ENCODE results near the gene SLC5A12.

Gene SLC5A12

DNA sequence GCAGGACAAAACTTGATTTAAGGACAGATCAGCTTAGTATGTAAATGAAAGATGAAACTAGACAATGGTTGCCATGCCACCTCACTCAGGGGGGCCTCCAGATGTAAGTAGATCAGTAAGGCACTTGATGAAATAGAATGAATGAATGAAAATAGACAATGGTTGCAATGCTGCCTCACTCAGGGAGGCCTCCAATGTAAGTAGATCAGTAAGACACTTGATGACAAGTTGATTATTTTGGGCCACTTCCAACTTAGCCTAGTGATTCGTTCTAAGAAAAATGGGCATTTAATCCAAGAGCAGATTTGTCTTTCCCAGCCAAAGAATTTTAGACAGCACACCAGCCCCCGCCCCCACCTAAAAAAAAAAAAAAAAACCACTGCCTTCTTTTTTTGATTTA lies 19.2 kb upstream of the SLC5A12 start:
- DNase-seq (ENCODE audit: insufficient read length, low spot score) (no peak), FAIRE-seq (no peak)
- no peak for TF ChIP-seq POLR2A (IDR thresholded peaks at IDR 0.05; ENCODE audit: low read depth, low read length)

DNA sequence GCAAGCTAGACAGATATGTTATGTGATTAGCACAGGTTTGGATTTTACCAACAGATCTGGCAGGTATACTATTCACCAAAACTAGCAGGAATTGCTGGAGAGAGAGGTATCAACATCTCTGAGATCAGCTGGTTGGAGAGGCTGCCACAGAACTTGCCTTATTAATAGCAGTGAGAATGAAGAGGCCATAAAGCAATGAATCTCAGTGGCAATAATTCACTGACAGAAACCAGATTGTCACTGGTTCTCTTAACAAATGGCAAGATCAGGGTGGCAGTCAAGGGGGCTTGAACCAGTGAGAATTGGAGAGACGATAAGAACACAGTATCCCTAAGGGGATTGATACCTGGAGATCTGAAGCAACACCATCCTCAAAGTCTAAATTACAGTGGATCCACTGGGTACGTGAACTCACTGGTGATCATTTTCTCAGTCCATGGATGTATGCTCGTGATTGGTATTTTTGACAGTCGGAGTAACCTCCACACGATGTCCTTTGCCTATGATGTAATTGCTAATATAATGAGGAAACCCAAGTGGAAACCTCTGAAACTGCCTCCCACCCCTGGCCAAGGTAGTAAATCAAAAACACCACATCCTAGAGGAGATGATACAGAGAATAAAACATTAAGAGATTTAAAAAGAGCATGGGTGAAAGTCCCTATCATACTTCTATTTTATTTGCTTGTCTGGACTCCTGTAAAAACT lies 17.7 kb upstream of the SLC5A12 start:
- DNase-seq (ENCODE audit: insufficient read length, low spot score), result no peak
- no peak for FAIRE-seq
- no peak for TF ChIP-seq POLR2A (IDR thresholded peaks at IDR 0.05; ENCODE audit: low read depth, low read length)

DNA sequence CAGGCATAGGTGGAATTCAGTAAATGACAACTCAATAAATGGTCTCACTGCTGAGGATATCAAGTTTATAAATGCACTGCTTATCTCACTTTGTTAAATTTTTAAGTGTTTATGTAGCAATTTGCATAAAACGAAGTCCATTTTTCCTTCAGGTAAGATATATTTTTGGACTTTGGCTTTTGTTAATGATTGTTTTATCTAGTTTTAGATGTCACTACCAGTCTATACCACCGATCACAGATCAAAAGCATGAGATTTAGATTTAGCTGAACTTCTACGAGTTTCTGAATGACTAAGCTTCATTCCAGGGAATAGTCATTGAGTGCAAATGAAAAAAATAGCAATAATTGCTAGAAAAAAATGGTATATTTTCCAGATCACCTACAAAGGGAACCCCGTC lies 12.8 kb upstream of the SLC5A12 start:
- no peak for TF ChIP-seq POLR2A (IDR thresholded peaks at IDR 0.05; ENCODE audit: low read depth, low read length)
- FAIRE-seq, result no peak
- DNase-seq (ENCODE audit: insufficient read length, low spot score), result no peak

DNA sequence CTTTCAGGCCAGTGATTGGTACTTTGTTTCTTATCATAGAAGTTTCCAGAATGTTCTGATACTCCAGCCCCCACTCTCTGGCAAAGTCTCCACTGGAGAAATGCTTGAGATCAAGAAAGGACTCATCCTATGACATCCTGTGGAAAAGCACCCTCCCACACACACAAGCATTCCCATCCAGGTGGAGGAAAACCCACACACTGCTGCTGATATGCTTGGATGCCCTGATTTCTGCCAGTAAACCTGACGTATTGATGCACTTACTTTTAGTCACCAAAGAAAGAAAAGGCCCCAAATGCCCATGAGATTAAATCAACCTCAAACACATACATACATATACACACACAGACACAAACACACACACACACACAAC lies 9.2 kb upstream of the SLC5A12 start:
- no peak for TF ChIP-seq POLR2A (IDR thresholded peaks at IDR 0.05; ENCODE audit: low read depth, low read length)
- no peak for FAIRE-seq
- no peak for DNase-seq (ENCODE audit: insufficient read length, low spot score)

DNA sequence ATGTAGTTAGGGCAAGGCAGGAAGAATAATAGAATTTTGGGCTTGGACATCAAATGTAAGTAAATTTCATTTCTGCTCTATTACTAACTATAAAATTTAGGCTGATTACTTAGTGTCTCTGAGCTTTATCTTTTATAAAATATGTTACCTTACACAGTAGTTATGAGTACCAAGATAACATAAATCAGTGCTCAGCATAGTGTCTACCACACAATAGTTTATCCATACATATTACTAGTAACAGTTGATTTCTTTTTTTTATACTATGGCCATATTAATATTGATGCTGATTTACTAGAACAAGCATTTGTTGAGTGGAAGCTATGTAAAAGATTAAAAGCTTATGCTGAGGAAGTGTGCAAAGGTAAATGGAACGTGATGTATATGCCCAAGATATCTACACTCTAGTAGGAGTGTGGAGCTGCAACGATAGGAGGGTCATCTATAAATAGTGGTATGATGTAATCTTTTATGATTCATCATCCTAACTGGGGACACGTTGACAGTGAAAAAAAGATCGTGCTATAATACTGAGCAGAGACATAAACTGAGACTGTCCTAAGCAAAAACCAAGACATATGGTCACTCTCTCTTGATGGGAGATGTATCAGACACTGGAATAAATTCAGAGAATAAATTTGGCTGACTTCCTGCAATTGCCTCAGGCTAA lies 8.7 kb upstream of the SLC5A12 start:
- no peak for TF ChIP-seq POLR2A (IDR thresholded peaks at IDR 0.05; ENCODE audit: low read depth, low read length)
- DNase-seq (ENCODE audit: insufficient read length, low spot score), result no peak
- FAIRE-seq, result no peak

DNA sequence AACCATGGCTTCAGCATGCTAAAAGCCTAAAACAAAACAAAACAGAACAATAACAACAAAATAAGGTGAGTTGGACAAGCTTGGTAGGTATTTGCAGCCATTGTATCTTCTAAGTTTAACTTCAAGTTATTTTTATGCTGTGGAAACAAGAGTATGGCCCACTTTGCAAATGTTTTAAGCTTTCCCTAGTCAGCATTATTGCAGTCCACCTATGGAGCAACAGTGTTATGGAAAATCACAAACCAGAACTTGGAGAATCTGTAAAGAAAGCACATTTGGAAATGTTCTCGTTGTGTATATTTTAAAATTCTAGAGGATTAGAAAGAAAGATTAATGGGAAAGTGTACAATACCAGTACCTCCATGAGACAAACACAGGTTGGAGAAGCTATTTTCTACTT lies 7.4 kb upstream of the SLC5A12 start:
- no peak for FAIRE-seq
- no peak for TF ChIP-seq POLR2A (IDR thresholded peaks at IDR 0.05; ENCODE audit: low read depth, low read length)
- no peak for DNase-seq (ENCODE audit: insufficient read length, low spot score)

DNA sequence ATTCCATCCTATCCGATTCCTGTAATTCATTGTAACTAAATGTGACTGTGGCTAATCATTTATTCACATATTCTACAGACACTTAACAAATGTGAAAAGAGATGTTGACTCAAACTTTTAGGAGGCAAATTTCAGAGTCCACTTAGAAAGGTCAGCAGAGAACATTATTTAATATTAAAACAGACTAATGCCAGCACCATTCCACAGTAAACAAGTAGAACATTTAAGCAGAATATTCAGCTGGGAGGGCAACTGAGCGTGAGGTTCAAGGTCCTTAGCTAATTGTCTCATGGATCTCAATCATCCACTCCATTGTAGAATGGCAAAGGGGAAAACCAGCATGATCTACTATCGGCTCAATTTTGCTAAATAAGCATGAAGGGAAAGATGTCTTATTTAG lies 5.1 kb upstream of the SLC5A12 start:
- no peak for FAIRE-seq
- DNase-seq (ENCODE audit: insufficient read length, low spot score), result no peak
- TF ChIP-seq POLR2A (IDR thresholded peaks at IDR 0.05; ENCODE audit: low read depth, low read length), result no peak

DNA sequence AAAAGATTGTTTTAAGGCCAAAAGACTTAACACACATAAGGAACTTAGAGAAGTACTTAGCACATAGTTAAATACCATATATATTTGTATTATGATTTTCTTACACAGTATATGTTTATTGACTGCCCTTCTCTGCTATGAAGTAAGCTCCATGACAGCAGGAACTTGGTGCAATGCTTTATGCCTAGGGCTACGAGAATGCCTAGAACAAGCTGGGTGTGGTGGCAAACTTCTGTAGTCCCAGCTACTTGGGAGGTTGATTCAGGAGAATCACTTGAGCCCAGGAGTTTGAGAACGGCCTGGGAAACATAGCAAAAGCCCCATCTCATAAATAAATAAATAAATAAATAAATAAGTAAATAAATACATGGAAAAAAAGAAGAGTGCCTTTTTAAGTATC lies 1.9 kb downstream of the SLC5A12 start:
- TF ChIP-seq POLR2A (IDR thresholded peaks at IDR 0.05; ENCODE audit: low read depth, low read length), result no peak
- FAIRE-seq (no peak), DNase-seq (ENCODE audit: insufficient read length, low spot score) (no peak)

DNA sequence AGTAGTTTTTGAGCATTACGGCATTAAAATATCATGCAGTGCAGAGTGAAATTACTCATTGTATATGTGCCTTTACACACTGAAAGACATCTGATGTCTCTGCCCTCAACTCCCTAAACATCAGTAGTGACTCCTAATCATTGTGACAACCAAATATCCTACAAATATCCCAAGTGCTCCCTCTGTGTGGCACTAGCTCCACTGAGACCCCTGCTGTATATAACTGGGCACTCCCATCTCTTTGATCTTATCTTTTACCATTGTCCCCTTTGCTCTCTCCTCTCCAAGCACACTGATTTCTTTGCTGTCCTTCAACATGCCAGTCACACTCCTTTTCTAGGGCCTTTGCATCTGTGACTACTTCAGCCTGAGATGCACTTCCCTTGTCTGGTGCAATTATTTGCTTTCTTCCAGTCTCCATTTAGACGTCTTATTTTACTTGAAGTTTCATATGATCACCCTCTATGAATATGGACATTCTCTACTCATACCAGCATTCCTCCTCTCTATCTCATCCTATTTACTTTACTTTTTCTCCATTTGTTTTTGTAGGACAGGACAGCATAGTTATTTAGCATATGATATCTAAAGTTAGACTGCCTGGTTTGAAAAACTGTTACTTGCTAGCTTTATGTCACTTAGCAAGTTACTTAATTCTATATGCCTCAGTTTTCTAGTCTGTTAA lies 2.4 kb downstream of the SLC5A12 start:
- DNase-seq (ENCODE audit: insufficient read length, low spot score), result no peak
- no peak for TF ChIP-seq POLR2A (IDR thresholded peaks at IDR 0.05; ENCODE audit: low read depth, low read length)

DNA sequence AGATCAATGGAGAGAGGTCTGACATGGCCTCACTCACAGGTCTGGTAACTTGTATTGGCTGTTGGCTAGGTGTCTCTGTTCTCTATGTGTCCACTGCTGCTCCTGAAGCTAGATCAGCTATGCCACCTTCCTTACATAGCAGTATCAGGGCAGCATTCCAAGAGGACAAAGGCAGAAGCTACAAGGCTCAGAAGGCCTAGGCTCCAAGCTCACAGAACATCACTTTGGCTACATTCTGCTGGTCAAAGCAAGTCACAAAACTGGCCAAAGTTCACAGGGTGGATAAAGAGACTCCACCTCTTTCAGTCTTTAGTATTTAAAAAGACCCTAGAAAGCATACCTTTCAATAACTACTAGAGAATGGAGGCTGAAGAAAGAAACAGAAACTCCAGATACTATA lies 4.1 kb downstream of the SLC5A12 start:
- no peak for FAIRE-seq
- no peak for TF ChIP-seq POLR2A (IDR thresholded peaks at IDR 0.05; ENCODE audit: low read depth, low read length)
- no peak for DNase-seq (ENCODE audit: insufficient read length, low spot score)

More for the DNA sequence above, 2.4 kb downstream of the SLC5A12 start:
- no peak for FAIRE-seq

DNA sequence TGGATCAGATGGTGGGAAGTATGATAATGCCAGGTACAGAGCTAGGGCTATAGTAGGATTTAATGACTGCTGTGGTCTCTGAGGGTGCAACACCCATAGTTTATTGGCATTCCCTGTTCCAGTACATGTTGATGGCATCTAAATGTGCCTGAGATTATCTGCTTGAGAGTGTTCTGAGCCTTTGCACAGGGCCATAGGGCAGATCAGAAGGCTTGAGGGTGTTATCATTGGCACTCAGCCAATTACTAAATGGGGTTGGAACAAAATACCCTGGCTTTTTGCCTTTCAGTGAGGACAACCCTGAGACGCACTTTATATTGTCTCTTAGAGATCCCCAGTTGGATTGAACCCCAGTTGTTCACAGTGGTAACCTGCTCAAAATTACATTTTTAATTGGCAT lies 6.7 kb downstream of the SLC5A12 start:
- no peak for TF ChIP-seq POLR2A (IDR thresholded peaks at IDR 0.05; ENCODE audit: low read depth, low read length)
- DNase-seq (ENCODE audit: insufficient read length, low spot score) (no peak), FAIRE-seq (no peak)

DNA sequence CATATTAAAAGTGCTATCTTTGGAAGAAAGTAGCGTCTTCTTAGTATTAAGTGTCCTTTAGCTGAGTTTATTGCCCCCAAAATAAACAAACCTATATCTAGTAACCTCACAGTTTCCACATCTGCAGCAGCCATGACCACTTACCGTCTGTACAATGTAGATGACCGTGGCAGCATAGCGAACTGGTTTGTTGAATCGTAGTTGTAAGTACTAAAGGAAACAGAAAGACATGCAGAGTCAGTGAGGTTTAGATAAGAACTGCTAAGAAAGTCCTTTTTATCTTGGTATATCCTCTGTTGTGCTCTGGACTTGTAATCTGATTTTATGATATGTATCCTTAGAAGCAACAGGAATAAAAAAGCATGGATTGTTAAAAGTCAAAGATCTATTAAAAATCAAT lies 9.4 kb downstream of the SLC5A12 start:
- no peak for FAIRE-seq
- DNase-seq (ENCODE audit: insufficient read length, low spot score), result no peak
- no peak for TF ChIP-seq POLR2A (IDR thresholded peaks at IDR 0.05; ENCODE audit: low read depth, low read length)

DNA sequence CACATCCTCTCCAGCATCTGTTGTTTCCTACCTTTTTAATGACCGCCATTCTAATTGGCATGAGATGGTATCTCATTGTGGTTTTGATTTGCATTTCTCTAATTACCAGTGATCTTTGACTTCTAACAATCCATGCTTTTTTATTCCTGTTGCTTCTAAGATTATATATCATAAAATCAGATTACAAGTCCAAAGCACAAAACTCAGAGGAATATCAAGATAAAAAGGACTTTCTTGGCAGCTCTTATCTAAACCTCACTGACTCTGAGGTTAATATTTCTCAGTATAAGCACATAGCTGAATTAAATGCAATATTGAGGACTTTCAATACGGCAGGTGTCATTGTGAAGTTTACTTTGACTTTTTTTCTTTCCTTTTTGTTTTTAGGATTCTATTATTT lies 11.4 kb downstream of the SLC5A12 start:
- DNase-seq (ENCODE audit: insufficient read length, low spot score) (no peak), FAIRE-seq (no peak)
- no peak for TF ChIP-seq POLR2A (IDR thresholded peaks at IDR 0.05; ENCODE audit: low read depth, low read length)

DNA sequence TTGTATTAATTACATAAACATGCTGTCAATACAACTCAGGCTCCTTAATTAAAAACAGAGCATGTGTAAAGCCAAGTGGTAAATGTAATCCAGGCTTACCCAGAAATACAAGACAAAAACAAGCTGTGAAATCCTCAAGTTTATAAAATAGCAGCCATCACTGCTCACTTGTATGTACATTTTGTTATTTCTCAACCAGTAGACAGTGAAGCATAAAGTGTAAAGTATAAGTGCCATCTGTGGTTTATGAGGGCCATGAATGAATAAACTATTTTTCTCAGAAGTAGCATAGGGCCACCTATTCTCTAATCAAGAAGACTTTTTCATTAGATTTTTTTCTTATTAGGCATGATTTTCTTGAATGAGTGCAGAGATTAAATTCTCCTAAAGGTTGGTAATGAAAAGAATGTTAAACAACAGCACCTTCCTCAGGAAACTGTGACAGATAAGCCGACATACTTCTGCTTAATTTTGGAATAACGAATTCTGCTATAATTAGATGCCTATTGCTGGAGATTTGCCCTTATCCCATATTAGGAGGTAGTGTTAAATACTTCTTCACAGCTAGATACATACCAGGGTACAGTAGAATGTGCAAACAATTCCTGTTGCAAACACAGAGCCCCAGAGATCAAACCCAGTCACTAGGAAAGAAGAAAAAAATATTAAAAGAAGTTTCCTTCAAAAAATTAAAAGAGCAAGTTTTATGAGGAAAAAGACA lies 13.0 kb downstream of the SLC5A12 start:
- DNase-seq (ENCODE audit: insufficient read length, low spot score) (no peak), FAIRE-seq (no peak)
- TF ChIP-seq POLR2A (IDR thresholded peaks at IDR 0.05; ENCODE audit: low read depth, low read length), result no peak

All from H54 (cell line).